ENCODE results near the gene HTT. TPM values are rescaled to one million over a fixed set of nuclear protein-coding genes. Genes with fewer than 3 reads are reported as not detected.

Gene HTT
- total and polyA plus RNA-seq, 4 donors: 8.6 to 39.8 (median 16.4) TPM

- H3K4me1 ChIP-seq (ENCODE audit: control insufficient read depth in 4 of 4, insufficient read depth in 4 of 4, low read length in 3 of 4): no peaks in the 10 kb centered on the region
- H3K4me3 ChIP-seq (ENCODE audit: low read depth in 1 of 3, low read length in 3 of 3): no peak overlapping the region
- TF ChIP-seq FOXA2 (IDR thresholded peaks at IDR 0.05): no peak
- no peak for TF ChIP-seq GABPA (IDR thresholded peaks at IDR 0.05 in 1 of 2, conservative IDR thresholded peaks at IDR 0.05 in 1 of 2)
- TF ChIP-seq HNF4G (IDR thresholded peaks at IDR 0.05): no peak
- no peak for TF ChIP-seq FOXA1 (IDR thresholded peaks at IDR 0.05)
- TF ChIP-seq, protein P1, sequence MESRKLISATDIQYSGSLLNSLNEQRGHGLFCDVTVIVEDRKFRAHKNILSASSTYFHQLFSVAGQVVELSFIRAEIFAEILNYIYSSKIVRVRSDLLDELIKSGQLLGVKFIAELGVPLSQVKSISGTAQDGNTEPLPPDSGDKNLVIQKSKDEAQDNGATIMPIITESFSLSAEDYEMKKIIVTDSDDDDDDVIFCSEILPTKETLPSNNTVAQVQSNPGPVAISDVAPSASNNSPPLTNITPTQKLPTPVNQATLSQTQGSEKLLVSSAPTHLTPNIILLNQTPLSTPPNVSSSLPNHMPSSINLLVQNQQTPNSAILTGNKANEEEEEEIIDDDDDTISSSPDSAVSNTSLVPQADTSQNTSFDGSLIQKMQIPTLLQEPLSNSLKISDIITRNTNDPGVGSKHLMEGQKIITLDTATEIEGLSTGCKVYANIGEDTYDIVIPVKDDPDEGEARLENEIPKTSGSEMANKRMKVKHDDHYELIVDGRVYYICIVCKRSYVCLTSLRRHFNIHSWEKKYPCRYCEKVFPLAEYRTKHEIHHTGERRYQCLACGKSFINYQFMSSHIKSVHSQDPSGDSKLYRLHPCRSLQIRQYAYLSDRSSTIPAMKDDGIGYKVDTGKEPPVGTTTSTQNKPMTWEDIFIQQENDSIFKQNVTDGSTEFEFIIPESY (IDR thresholded peaks at IDR 0.05): no peak
- TF ChIP-seq YY1 (IDR thresholded peaks at IDR 0.05): no peak
- no peaks in the 10 kb centered on the region for H3K27me3 ChIP-seq (ENCODE audit: control insufficient read depth in 4 of 4, insufficient read depth in 4 of 4, low read length in 3 of 4)
- no peak overlapping the region for H3K27ac ChIP-seq (ENCODE audit: low read depth in 1 of 2, low read length in 2 of 2)
- no peaks in the 10 kb centered on the region for H3K9me3 ChIP-seq (ENCODE audit: control insufficient read depth in 4 of 4, low read length in 3 of 4)
- H3K9ac ChIP-seq (ENCODE audit: low read depth in 1 of 2, low read length in 2 of 2): no peak overlapping the region
- 88% methylated on average over 18 of the region's 18 CpGs for WGBS
- no peak for DNase-seq (ENCODE audit: low spot score)
- no peaks in the 10 kb centered on the region for H3K36me3 ChIP-seq (ENCODE audit: control insufficient read depth in 4 of 4, insufficient read depth in 3 of 4, low read depth in 1 of 4, low read length in 3 of 4)
Observed at GRCh38 chr4:3030566-3031356, 43.7 kb upstream of the HTT start.

DNA sequence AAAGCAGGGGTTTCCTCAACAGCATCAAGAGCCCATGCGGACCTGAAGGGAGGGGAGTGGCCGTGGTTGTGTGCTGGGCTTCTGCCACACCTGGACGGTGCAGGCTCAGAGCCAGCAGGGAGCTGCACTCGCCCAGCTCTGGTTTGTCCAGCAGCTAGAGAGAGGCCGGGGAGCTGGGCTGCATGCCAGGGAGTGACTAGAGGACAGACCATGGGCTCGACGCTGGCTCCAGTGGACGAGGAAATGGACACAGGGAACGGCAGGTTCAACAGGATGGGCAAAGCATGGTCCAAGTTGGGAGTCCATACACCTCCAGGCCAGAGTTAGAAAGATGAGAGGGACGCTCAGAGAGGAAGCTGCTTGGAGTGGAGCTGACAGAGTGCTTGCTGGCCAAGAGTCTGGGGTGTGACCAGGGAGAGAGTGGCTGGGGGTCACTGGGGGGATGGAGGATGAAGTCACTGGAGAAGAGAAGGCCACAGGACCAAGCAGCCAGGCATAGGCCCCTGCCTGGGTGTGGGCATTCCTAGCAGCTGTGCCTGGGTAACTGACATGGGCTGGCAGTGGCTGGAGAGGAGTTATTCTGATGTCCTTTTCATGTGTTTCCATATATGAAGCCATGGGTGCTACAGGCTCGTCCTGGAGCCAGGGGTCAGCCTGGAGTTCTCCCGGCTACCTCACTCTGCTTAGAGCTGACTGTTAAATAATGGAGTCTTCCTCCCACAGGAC lies 43.0 kb upstream of the HTT start:
- no peak overlapping the region for H3K4me3 ChIP-seq (ENCODE audit: low read depth in 1 of 3, low read length in 3 of 3)
- H3K4me1 ChIP-seq (ENCODE audit: control insufficient read depth in 4 of 4, insufficient read depth in 4 of 4, low read length in 3 of 4): no peaks in the 10 kb centered on the region
- TF ChIP-seq FOXA1 (IDR thresholded peaks at IDR 0.05) (no peak), JUND (IDR thresholded peaks at IDR 0.05) (no peak), SP1 (IDR thresholded peaks at IDR 0.05) (no peak), EGR1 (IDR thresholded peaks at IDR 0.05; ENCODE audit: low read depth in 2 of 2) (no peak), ATF3 (IDR thresholded peaks at IDR 0.05) (no peak)
- TF ChIP-seq, protein P2, sequence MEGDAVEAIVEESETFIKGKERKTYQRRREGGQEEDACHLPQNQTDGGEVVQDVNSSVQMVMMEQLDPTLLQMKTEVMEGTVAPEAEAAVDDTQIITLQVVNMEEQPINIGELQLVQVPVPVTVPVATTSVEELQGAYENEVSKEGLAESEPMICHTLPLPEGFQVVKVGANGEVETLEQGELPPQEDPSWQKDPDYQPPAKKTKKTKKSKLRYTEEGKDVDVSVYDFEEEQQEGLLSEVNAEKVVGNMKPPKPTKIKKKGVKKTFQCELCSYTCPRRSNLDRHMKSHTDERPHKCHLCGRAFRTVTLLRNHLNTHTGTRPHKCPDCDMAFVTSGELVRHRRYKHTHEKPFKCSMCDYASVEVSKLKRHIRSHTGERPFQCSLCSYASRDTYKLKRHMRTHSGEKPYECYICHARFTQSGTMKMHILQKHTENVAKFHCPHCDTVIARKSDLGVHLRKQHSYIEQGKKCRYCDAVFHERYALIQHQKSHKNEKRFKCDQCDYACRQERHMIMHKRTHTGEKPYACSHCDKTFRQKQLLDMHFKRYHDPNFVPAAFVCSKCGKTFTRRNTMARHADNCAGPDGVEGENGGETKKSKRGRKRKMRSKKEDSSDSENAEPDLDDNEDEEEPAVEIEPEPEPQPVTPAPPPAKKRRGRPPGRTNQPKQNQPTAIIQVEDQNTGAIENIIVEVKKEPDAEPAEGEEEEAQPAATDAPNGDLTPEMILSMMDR (IDR thresholded peaks at IDR 0.05; ENCODE audit: low read depth, low read length, missing input control): no peak
- no peaks in the 10 kb centered on the region for H3K9me3 ChIP-seq (ENCODE audit: control insufficient read depth in 4 of 4, low read length in 3 of 4)
- H3K9ac ChIP-seq (ENCODE audit: low read depth in 1 of 2, low read length in 2 of 2): no peak overlapping the region
- H3K27ac ChIP-seq (ENCODE audit: low read depth in 1 of 2, low read length in 2 of 2): no peak overlapping the region
- no peaks in the 10 kb centered on the region for H3K27me3 ChIP-seq (ENCODE audit: control insufficient read depth in 4 of 4, insufficient read depth in 4 of 4, low read length in 3 of 4)
- 39% methylated on average over 12 of the region's 12 CpGs for WGBS
- DNase-seq (ENCODE audit: low spot score): no peak
- H3K36me3 ChIP-seq (ENCODE audit: control insufficient read depth in 4 of 4, insufficient read depth in 3 of 4, low read depth in 1 of 4, low read length in 3 of 4): no peaks in the 10 kb centered on the region

GRCh38 chr4:3034231-3034630 lies 40.2 kb upstream of the HTT start:
- 93% methylated on average over 8 of the region's 8 CpGs for WGBS
- peaks cover 0 to 13% (median 2%) of the 10 kb centered on the region in 4 donors for H3K4me1 ChIP-seq (ENCODE audit: control insufficient read depth in 4 of 4, insufficient read depth in 4 of 4, low read length in 3 of 4)
- TF ChIP-seq JUND (IDR thresholded peaks at IDR 0.05) (no peak), SP1 (IDR thresholded peaks at IDR 0.05) (no peak), TAF1 (conservative IDR thresholded peaks at IDR 0.05) (no peak), EGR1 (IDR thresholded peaks at IDR 0.05; ENCODE audit: low read depth in 2 of 2) (no peak), YY1 (IDR thresholded peaks at IDR 0.05) (no peak), RAD21 (IDR thresholded peaks at IDR 0.05) (no peak), FOXA2 (IDR thresholded peaks at IDR 0.05) (no peak), HNF4G (IDR thresholded peaks at IDR 0.05) (no peak), HNF4A (conservative IDR thresholded peaks at IDR 0.05) (no peak), ATF3 (IDR thresholded peaks at IDR 0.05) (no peak), MAX (IDR thresholded peaks at IDR 0.05) (no peak), FOXA1 (IDR thresholded peaks at IDR 0.05) (no peak), REST (IDR thresholded peaks at IDR 0.05) (no peak), RXRA (IDR thresholded peaks at IDR 0.05) (no peak), NR2F2 (IDR thresholded peaks at IDR 0.05) (no peak)

More at GRCh38 chr4:3034231-3034630, 40.2 kb upstream of the HTT start:
- no peak overlapping the region for H3K9ac ChIP-seq (ENCODE audit: low read depth in 1 of 2, low read length in 2 of 2)
- no peak overlapping the region for H3K4me3 ChIP-seq (ENCODE audit: low read depth in 1 of 3, low read length in 3 of 3)
- no peak overlapping the region for H3K27ac ChIP-seq (ENCODE audit: low read depth in 1 of 2, low read length in 2 of 2)
- no peaks in the 10 kb centered on the region for H3K9me3 ChIP-seq (ENCODE audit: control insufficient read depth in 4 of 4, low read length in 3 of 4)
- no peak for DNase-seq (ENCODE audit: low spot score)
- no peaks in the 10 kb centered on the region for H3K36me3 ChIP-seq (ENCODE audit: control insufficient read depth in 4 of 4, insufficient read depth in 3 of 4, low read depth in 1 of 4, low read length in 3 of 4)
- no peaks in the 10 kb centered on the region for H3K27me3 ChIP-seq (ENCODE audit: control insufficient read depth in 4 of 4, insufficient read depth in 4 of 4, low read length in 3 of 4)
